Stimulated activated memory B cell treated with anti-CD40 and anti-IgM and Interleukin-4, amounts not matched to agents 10 μg/mL and 1 μg/mL and 100 μg/mL, for 72 hours (primary cell): Measurements from ENCODE around the gene PTTG2.

Experiments
- ATAC-seq: fragments of 150-1000 bp; cut with Tn5 transposase; 2 replicates; pipeline ENCODE4 v1.10.0; 2021
- H3K27ac Mint-ChIP-seq: one replicate; pipeline ENCODE4 v1.8.0; 2022; ENCODE audit warnings: mild to moderate bottlenecking, mixed read lengths
- H3K27me3 Mint-ChIP-seq: one replicate; pipeline ENCODE4 v1.8.0; 2022; ENCODE audit warnings: mixed read lengths
- H3K36me3 Mint-ChIP-seq: one replicate; pipeline ENCODE4 v1.8.0; 2022; ENCODE audit warnings: mixed read lengths
- H3K4me1 Mint-ChIP-seq: one replicate; pipeline ENCODE4 v1.8.0; 2022; ENCODE audit warnings: mixed read lengths
- H3K4me3 Mint-ChIP-seq: one replicate; pipeline ENCODE4 v1.8.0; 2022; ENCODE audit warnings: mild to moderate bottlenecking, moderate library complexity, mixed read lengths
- H3K9me3 Mint-ChIP-seq: one replicate; pipeline ENCODE4 v1.8.0; 2022; ENCODE audit warnings: mixed read lengths

PTTG2 gene

GRCh38 chr4:38004887-38005286 lies 44.7 kb downstream of the PTTG2 start:
- no peaks in the 10 kb centered on the region for H3K27me3 Mint-ChIP-seq
- no peak overlapping the region for H3K4me3 Mint-ChIP-seq
- peaks cover 17% of the 10 kb centered on the region for H3K36me3 Mint-ChIP-seq
- H3K4me1 Mint-ChIP-seq, result peaks cover 44% of the 10 kb centered on the region
- ATAC-seq, result no peak
- H3K9me3 Mint-ChIP-seq, result no peaks in the 10 kb centered on the region
- H3K27ac Mint-ChIP-seq, result no peak overlapping the region

GRCh38 chr4:38005637-38006036 lies 45.4 kb downstream of the PTTG2 start:
- Mint-ChIP-seq H3K27me3 (no peaks in the 10 kb centered on the region), H3K4me1 (peaks cover 51% of the 10 kb centered on the region), H3K9me3 (no peaks in the 10 kb centered on the region), H3K4me3 (no peak overlapping the region), H3K27ac (no peak overlapping the region), H3K36me3 (peaks cover 17% of the 10 kb centered on the region)
- ATAC-seq, result no peak

- H3K27me3 Mint-ChIP-seq, result no peaks in the 10 kb centered on the region
- H3K4me1 Mint-ChIP-seq, result peaks cover 54% of the 10 kb centered on the region
- H3K27ac Mint-ChIP-seq, result no peak overlapping the region
- H3K4me3 Mint-ChIP-seq, result no peak overlapping the region
- ATAC-seq, result no peak
- peaks cover 11% of the 10 kb centered on the region for H3K36me3 Mint-ChIP-seq
- no peaks in the 10 kb centered on the region for H3K9me3 Mint-ChIP-seq
Observed at GRCh38 chr4:38007645-38008044, 47.4 kb downstream of the PTTG2 start.

DNA sequence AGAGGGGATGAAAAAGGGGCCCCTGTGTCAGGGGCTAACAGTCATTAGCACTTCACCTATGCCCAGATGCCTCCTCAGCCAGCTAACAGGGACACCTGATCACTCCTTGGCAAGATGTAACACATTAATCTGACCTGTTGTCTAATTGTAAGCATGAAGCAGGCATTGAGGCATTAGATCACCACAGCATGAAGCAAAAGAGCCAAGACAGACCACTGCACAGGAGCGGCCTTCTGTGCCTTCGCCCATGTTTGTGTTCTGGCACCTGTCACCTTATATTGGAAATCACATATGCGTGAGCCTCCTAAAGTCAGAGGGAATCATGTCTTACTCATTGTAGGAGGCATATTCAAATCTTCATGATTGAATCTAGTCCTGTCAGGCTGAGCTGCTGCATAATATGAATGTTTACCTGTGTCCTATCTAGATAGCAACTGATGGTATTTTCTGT lies 48.4 kb downstream of the PTTG2 start:
- H3K36me3 Mint-ChIP-seq, result peaks cover 5% of the 10 kb centered on the region
- no peak for ATAC-seq
- no peaks in the 10 kb centered on the region for H3K27me3 Mint-ChIP-seq
- H3K9me3 Mint-ChIP-seq, result no peaks in the 10 kb centered on the region
- peaks cover 46% of the 10 kb centered on the region for H3K4me1 Mint-ChIP-seq
- no peak overlapping the region for H3K27ac Mint-ChIP-seq
- no peak overlapping the region for H3K4me3 Mint-ChIP-seq

GRCh38 chr4:38009421-38009820 lies 49.2 kb downstream of the PTTG2 start:
- H3K4me1 Mint-ChIP-seq, result peaks cover 45% of the 10 kb centered on the region
- H3K36me3 Mint-ChIP-seq, result peaks cover 9% of the 10 kb centered on the region
- no peaks in the 10 kb centered on the region for H3K9me3 Mint-ChIP-seq
- ATAC-seq, result no peak
- no peaks in the 10 kb centered on the region for H3K27me3 Mint-ChIP-seq
- no peak overlapping the region for H3K4me3 Mint-ChIP-seq
- H3K27ac Mint-ChIP-seq, result no peak overlapping the region

DNA sequence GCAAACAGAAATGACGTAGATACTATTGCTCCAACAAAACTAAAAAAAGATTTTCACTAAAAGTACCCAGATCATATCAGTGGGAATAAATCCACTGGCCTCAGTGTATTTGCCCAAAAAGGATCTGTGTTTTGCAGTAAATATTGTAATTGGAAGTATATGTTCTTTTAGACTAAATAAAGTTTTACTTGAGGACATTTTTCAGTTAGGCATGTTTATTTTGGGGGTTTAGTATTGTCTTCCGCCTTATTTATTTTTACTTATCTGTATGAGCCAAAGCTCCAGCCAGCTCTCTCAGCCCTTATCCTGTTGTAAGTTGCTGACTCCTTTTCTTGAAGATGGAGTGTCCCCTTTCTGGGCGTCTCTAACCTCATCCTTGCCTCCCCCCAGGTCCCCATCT lies 49.8 kb downstream of the PTTG2 start:
- Mint-ChIP-seq H3K36me3 (peaks cover 14% of the 10 kb centered on the region), H3K4me1 (peaks cover 40% of the 10 kb centered on the region), H3K27ac (peak overlapping the region; percentile 6), H3K4me3 (no peak overlapping the region), H3K9me3 (no peaks in the 10 kb centered on the region), H3K27me3 (no peaks in the 10 kb centered on the region)
- no peak for ATAC-seq
